KG1 (cell line): ENCODE measurements around the gene GUCY1A1.
"Not testable (repeated sequence)": the region's sequence is repeated elsewhere in the genome, so short reads cannot be mapped to it uniquely, and the experiment has no call there.

ENCODE experiments used
- DNase-seq: peaks from one replicate; lab custom pipeline; 2025; lab: John Stamatoyannopoulos, UW

GUCY1A1 gene

GRCh38 chr4:155666344-155667221, at the start of gene GUCY1A1:
Gene GUCY1A1 (plus strand): TSS chr4:155666848. CDS start chr4:155696868, 30,020 bp downstream.
- DNase-seq: no peak

- no peak for DNase-seq
Measured at GRCh38 chr4:155617296-155617695, 49.4 kb upstream of the GUCY1A1 start.

- no peak for DNase-seq
Measured at GRCh38 chr4:155618183-155618838, 48.3 kb upstream of the GUCY1A1 start.

GRCh38 chr4:155620637-155621036, 46.0 kb upstream of the GUCY1A1 start:
- DNase-seq: no peak

GRCh38 chr4:155624478-155624877, 42.2 kb upstream of the GUCY1A1 start:
- DNase-seq: no peak

DNA sequence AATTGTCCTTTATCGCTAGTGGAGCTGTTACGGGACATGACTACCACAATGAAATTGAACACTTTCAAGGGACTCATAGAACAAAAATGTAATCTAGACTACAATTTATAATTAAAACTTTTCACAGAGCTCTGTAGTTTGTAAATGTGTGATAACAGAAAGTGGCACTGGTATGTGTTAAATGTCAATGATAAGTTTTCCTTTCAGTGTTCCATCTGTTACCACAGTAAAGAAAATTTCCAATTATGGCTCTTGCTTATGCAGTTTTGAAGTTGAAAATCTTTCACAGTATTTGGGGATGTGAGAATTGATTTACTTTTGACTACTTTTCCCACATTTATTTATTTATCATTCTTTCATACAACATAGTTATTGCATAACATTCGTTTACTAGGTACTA, 40.1 kb upstream of the GUCY1A1 start:
- DNase-seq: no peak

DNA sequence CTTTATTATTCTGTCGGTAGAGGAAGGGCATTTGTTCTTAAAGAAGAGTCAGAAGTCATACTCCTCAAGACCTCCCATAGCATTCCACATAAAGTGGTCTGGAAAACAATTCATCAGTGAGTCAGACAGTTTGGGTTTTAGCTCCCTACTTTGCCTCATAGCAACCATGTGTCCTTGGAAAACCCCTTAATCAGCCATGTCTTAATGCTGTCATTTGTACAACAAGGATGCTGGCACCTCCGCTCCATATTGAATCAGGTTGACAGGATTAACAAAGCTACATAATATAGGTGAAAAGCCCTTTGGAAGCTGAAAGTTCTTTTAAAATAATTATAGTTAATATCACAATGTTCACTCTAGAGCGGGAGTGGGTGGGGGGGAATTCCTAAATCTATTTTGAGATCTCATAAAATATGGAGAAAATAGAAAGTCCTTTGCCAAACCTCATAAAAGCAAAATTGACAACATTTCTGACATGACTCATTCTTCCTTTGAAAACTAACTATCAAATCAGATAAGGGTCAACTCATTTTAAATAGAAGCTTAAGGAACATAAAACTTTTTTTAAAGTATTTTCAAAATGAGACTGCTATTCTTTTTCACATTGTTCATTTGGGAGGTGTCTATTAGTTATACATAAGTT, 37.3 kb upstream of the GUCY1A1 start:
- no peak for DNase-seq

- DNase-seq: no peak
Measured at GRCh38 chr4:155629956-155630355, 36.7 kb upstream of the GUCY1A1 start.

GRCh38 chr4:155632310-155632840, 34.3 kb upstream of the GUCY1A1 start:
- DNase-seq: no peak

GRCh38 chr4:155638195-155638965, 28.3 kb upstream of the GUCY1A1 start:
- DNase-seq: no peak

DNA sequence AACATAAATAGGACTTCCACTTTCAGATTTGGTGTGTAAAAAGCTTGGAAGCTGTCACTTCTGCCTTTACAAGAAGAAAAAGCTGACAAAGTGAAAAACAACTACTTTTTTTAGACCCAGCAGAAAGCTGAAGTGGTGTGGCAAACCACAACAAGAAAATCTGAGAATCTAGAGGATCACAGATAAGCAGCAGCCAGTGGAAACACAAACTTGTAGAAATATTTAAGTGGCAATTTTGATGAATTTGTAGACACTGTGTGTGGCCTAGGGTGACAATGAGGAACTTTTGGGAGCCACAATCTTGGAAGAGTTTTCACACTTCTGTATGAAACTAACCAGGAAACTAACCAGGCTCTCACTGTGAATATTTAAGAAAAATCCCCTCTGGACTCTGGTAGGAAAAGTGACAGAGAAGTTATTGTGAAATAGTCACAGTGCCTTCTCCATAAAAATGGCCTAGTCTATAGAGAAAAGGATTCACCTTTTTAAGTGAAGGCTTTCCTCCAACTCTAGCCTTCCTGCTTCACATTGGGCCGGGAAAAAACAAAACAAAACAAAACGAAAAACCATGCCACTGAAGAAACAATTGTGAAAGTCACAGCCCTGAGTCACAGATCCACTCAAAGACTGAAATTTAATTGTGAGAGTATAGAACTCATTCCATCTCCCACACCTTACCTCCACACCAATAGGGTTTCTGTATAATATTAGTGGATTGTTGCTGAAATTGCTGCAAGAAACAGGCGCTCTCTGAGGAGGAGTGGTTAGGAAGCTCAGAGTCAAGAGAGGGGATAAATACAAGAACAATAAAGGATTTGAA, 26.7 kb upstream of the GUCY1A1 start:
- DNase-seq: no peak

DNA sequence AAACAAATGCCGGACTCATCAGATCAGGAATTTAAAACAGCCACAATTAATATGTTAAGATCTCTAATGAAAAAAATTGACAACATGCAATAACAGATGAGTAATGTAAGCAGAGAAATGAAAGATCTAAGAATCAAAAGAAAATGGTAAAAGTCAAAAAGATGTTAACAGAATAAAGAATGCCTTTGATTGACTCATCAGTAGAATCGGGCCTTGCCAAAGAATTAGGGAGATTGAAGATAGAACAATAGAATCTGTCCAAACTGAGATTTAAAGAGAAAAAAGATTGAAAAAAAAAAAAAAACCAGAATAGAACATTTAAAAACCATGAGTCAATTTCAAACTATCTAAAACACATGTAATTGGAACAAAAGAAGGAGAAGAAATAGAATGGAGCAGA, 25.9 kb upstream of the GUCY1A1 start:
- DNase-seq: no peak

DNA sequence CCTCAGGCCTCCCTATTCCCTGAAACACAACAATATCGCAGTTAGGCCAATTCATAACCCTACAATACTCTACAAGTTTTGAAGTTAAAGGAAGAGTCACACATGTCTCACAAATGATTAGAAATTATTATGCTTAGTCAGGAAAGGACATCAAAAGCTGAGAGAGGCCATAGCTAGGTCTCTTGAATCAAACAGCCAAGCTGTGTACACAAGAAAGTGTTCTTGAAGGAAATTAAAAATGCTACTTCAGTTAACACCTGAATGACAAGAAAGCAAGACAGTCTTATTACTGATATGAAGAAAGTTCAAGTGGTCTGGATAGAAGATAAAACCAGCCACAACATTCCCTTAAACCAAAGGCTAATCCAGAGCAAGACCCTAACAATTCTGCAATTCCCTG, 23.6 kb upstream of the GUCY1A1 start:
- DNase-seq: no peak

GRCh38 chr4:155646001-155646400, 20.6 kb upstream of the GUCY1A1 start:
- no peak for DNase-seq

DNA sequence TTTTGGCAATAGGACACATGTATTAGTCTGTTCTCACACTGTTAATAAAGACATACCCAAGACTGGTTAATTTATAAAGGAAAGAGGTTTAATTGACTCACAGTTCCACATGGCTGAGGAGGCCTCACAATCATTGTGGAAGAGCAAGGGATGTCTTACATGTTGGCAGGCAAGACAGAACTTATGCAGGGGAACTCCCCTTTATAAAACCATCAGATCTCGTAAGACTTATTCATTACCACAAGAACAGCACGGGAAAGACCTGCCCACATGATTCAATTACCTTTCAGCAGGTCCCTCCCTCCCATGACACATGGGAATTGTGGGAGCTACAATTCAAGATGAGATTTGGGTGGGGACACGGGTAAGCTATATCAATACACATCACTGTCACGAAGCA, 15.9 kb upstream of the GUCY1A1 start:
- not testable (repeated sequence) for DNase-seq

DNA sequence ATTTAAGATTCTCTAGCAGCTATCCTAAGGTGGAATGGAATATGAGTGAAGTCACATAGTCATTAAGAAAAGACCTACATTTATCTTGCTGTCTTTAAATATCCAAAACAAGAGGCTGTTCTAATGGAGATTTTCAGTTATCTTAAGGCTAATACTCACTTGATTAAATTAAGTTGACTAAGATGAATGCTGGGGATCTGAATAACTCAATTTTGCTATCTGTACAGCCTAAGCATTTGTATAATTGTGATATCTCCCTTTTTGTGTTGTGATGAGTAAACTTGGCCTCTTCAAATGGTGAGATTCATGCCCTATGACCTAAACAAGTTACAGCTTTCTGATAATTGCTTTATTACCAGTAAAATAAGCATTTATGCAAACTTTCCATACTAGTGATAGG, 13.6 kb upstream of the GUCY1A1 start:
- DNase-seq: no peak

GRCh38 chr4:155656025-155656424, 10.6 kb upstream of the GUCY1A1 start:
- no peak for DNase-seq

DNA sequence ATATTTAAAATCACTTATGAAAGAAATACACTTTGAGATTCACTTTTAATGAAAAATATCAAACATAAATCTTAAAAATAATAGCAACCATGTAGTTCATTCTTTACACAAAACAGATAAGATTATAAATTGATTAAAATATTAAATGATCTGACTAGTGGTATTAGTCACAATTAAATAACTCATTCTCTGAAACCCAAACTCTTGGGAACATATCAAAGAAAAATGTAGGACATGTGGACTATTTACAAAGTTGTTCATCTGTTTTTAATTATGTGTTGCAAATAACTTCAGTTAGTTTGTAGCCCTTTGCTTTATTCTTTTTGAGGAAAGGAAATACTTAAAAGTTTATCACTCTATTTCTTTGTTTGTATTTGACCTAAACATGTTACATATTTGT, 9.5 kb upstream of the GUCY1A1 start:
- DNase-seq: no peak

GRCh38 chr4:155657985-155658680, 8.5 kb upstream of the GUCY1A1 start:
- DNase-seq: no peak

DNA sequence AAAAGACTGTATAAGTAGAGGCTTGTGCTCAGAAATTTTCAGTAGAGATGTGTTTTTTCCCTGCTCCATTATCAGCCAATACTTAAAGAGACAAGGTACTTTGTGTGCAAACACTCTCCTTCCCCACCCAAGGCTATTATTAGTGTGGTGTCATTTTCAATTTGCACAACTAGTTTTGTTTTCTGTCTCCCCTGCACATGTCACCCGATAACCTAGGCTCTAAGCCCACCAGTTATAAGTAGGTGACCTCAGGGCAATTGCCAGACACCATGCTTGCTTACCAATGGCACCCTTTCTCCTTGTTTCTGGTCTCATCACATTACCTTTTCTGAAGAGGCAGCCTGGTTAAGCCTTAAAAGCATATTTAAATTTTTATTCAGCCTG, 8.0 kb upstream of the GUCY1A1 start:
- DNase-seq: no peak
